Middle frontal gyrus (tissue), 1 donor: Measurements from ENCODE around the gene DDN.
A peak's percentile ranks its signal among the peaks of the same experiment; 100 is the strongest.

Source experiments
- DNase-seq: peaks from one replicate; pipeline ENCODE4 v3.0.0-alpha.2; 2015; ENCODE audit warnings: low spot score; ENCODE audit errors: extremely low spot score

Gene DDN

GRCh38 chr12:48967991-48968390, 31.2 kb downstream of the DDN start:
- no peak for DNase-seq

- no peak for DNase-seq
Measured at GRCh38 chr12:48966177-48966895, 32.8 kb downstream of the DDN start.

DNA sequence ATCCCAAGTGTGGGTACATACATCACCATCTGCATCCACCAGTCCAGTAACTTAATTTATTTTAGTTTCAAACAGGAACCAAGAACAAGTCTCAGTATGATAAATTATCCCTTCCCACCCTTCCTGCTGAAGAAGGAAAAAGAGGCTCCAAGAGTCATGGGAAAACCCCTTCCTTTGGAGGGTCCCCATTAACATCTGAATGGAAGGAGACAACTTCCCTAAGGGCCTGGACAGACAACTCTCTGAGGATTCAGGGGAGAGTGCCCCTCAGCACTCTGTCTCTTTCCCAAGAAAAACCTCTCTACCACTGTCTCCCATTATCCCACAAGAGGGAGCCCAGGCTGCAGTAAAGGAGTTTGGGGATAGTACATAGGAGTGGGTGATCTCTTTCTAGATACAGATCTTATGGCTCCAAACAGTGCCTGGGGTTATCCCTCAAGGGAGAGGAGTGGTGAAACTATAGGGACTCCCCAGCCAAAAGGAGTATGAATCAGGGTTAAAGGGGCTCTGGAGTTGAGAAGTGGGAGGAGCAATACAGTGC, 33.8 kb downstream of the DDN start:
- DNase-seq, result no peak

DNA sequence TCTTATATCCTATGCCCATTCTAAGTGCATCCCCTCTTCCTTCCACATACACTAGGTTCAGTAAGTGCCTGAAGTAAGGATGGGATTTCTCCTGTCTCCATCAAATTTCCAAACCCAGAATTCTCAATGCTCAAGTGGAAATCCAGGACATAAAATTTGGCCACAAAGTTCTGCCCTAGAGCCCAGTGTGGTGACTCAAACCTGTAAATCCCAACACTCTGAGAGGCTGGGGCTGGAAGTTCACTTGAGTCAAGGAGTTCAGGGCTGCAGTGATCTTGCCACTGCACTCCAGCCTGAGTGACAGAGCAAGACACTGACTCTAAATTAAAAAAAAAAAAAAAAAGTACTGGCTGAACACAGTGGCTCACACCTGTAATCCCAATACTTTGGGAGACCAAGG, 37.4 kb downstream of the DDN start:
- DNase-seq, result no peak

DNA sequence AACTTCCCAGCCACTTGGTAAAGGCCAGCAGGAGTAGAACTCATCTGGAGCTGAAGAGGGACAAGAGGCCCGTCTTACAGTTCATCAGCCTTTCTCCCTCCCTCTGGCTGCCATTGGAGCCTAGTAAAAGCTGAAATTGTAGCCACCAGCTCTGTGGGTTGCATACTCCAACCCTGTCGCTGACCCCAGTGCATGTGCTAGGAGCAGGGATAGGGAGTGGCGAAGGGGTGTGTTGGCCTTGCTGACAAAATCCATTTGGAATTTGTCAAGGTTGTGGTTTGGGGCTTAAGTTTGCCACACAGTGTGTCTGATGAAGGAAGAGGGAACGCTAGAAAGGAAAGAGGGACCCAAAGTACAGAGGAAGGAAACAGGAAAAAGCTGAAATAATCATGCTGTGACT, 37.8 kb downstream of the DDN start:
- DNase-seq, result no peak

DNA sequence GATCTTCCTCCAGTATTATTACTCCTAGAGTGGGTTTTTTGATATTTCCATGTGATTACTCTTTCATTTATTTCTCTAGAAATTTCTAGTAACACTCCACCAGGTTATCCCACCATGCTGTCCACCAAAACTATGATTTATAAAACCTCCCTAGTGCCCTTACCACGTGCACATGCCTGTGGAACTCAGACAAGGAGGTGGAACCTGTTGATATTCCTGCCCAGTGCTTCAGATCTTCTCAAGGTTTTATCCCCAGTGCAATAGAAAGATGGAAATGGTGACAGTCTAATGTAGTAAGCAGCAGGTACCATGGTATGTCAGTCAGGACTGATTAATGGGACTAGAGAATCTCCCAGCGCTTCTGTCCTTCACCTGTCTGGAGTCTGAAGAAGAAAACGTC, 38.3 kb downstream of the DDN start:
- no peak for DNase-seq

DNA sequence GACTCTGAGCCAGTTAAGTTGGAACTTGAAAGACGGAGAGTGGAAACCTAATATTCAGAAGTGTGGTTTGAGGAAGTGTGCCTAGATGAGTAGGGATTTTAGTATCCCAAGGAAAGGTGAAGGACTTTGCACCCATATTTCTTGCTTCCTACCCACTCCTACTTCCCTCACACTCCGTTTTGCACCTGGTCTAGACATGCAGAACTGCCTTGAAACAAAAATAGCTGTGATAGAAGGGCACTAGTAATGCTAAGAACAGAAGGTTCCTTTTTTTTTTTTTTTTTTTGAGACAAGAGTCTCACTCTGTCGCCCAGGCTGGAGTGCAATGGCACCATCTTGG, 41.2 kb downstream of the DDN start:
- DNase-seq, result no peak

- DNase-seq, result peak; percentile 78
Measured at GRCh38 chr12:48957141-48958048, 41.8 kb downstream of the DDN start, which contains the start of gene ARF3. ARF3 (minus strand) TSS chr12:48957487; CDS start chr12:48941095, 16,392 bp downstream.

GRCh38 chr12:48956279-48957140, 42.7 kb downstream of the DDN start:
- peak; percentile 79 for DNase-seq

- no peak for DNase-seq
Measured at GRCh38 chr12:48954841-48955501, 44.2 kb downstream of the DDN start.

DNA sequence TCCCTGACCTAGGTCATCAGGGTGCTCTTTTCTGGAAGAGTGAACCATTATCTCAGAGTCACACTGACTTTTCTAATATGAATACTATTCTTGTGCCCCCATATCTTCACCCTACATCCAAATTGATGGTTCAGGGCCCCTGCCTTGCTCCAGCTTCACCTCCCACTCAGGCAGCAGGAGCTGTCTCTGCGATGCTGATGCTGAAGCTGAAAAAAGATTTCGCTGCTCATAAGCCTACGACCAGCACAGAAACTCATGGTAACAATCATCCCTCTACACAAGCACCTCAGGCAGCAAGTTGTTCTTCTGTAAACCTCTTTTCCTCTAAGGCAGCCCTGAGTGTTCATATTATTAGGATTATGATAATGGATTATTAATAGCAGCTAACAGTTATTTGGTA, 45.1 kb downstream of the DDN start:
- DNase-seq, result no peak

DNA sequence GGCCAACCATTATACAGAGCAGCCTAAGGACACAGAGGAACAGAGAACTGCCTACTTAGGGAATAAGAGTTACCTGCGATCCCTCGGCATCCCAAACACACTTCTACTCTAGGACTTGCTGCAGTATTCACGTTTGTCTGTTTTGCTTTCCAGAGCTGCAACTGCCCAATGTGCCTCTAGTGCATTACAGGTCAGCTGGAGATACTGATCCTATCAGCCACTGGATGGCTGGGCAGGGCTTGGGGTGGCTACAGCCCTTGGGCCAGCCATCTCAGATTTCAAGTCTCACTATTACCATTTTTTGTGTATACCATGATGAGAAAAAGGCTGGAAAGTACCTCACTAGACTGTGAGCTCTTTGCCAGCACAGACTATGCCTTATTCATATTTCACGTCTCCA, 46.5 kb downstream of the DDN start:
- DNase-seq, result no peak

GRCh38 chr12:48947727-48948126, 51.4 kb downstream of the DDN start:
- no peak for DNase-seq

DNA sequence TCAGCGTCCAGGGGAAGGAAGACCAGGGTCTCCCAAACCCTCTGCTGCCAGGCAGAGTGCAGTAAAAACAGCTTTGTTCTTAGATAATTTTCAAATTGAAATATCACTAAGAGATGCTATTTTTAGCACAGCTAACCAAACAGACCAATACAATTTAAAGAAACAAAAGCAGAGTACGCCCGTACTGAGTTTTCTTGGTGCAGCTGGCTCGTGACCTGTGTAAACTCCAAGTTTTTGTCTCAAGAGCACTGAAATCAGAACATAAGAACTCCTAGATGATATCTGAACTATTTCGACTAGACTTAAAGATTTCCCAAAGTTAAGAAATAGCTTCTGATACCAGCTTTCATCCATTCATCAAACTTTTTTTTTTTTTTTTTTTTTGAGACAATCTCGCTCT, 52.2 kb downstream of the DDN start:
- no peak for DNase-seq

DNA sequence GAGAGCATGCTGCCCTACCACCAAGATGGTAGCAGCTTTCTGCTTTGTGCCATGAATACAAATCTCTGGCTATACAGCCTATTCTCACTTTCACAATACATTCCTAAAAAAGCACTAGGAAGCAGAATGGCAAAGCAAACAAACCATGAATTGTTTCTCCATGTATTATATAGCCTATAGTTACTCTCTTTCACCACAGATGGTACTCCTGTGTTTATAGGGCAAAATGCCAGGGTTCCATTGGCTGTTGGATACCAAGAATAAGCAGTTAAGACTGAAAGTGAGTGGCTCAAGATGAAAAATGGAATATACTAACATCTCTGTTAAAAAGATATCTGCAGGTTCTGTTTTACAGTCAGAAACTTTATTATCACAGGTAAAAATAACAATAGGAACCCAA, 53.0 kb downstream of the DDN start:
- no peak for DNase-seq
